H1 (cell line): Measurements from ENCODE around the gene TRABD2B.

ENCODE experiments used
- CTCF ChIP-seq, 3 experiments: IDR thresholded peaks; 1 replicate in 2 of 3; 2 replicates in 1 of 3; pipeline versions ENCODE4 v1.5.1 to v1.6.1; 2011; ENCODE audit warnings: low read length in 3 of 3, mild to moderate bottlenecking in 3 of 3, inconsistent platforms in 2 of 3, low read depth in 1 of 3, moderate library complexity in 1 of 3; ENCODE audit not compliant: insufficient read depth in 1 of 3; ENCODE audit errors: control extremely low read depth in 1 of 3
- JUND ChIP-seq: IDR thresholded peaks from 2 replicates; pipeline ENCODE4 v1.6.1; 2011; ENCODE audit warnings: mild to moderate bottlenecking, improper control_type of control experiment, low read length

- TF ChIP-seq JUND, result no peak
- no peak for TF ChIP-seq CTCF (IDR thresholded peaks at IDR 0.05; ENCODE audit: control extremely low read depth in 1 of 3, insufficient read depth in 1 of 3, low read depth in 1 of 3, low read length in 3 of 3)
Observed at GRCh38 chr1:48039088-48040054, 42.2 kb upstream of the TRABD2B start.
